CD4-positive, alpha-beta memory T cell (primary cell): ENCODE data around the gene DDX4. TPM values are rescaled to one million over a fixed set of nuclear protein-coding genes. Genes with fewer than 3 reads are reported as not detected.
A peak's percentile ranks its signal among the peaks of the same experiment; 100 is the strongest.
"Not testable (repeated sequence)": the region's sequence is repeated elsewhere in the genome, so short reads cannot be mapped to it uniquely, and the experiment has no call there.

Experiments used
- CTCF ChIA-PET: fragments of 350-600 bp; sonication (Branson Sonifier 250); formaldehyde crosslinking; loops from one replicate; lab custom pipeline; 2021; ENCODE audit warnings: inconsistent platforms; ENCODE audit not compliant: partially characterized antibody; lab: Charles Lee
- POLR2A ChIA-PET: fragments of 350-600 bp; sonication (Branson Sonifier 250); formaldehyde crosslinking; loops from one replicate; lab custom pipeline; 2021; ENCODE audit not compliant: partially characterized antibody; lab: Charles Lee
- DNase-seq, 5 donors: peaks; one replicate each; pipeline versions ENCODE4 v3.0.0 to v3.0.0-alpha.2; 2020 to 2022; ENCODE audit warnings: mixed read lengths in 1 of 5
- H3K27ac ChIP-seq: one replicate; pipeline ENCODE4 v1.7.0; 2013; ENCODE audit warnings: low read depth, low read length
- H3K27me3 ChIP-seq: 2 replicates; pipeline ENCODE4 v1.7.0; 2013; ENCODE audit warnings: mild to moderate bottlenecking, low read length, moderate library complexity; ENCODE audit not compliant: insufficient read depth
- H3K36me3 ChIP-seq: 2 replicates; pipeline ENCODE4 v1.7.0; 2013; ENCODE audit warnings: mild to moderate bottlenecking, low read length, moderate library complexity; ENCODE audit not compliant: insufficient read depth
- H3K4me1 ChIP-seq: 2 replicates; pipeline ENCODE4 v1.7.0; 2013; ENCODE audit warnings: mild to moderate bottlenecking, low read length, moderate library complexity; ENCODE audit not compliant: insufficient read depth
- H3K4me3 ChIP-seq, 2 donors: one replicate each; pipeline ENCODE4 v1.7.0; 2013; ENCODE audit warnings: low read length in 2 of 2, mild to moderate bottlenecking in 1 of 2
- H3K9me3 ChIP-seq, 2 donors: one replicate each; pipeline ENCODE4 v1.7.0; 2013; ENCODE audit warnings: low read length in 2 of 2, control low read depth in 1 of 2; ENCODE audit not compliant: control insufficient read depth in 1 of 2
- H3K27ac Mint-ChIP-seq, 7 donors: one replicate each; pipeline ENCODE4 v1.8.0; 2020 to 2021; ENCODE audit warnings: mixed read lengths in 7 of 7, mild to moderate bottlenecking in 6 of 7, inconsistent platforms in 3 of 7, moderate library complexity in 3 of 7
- H3K27me3 Mint-ChIP-seq, 2 donors: one replicate each; pipeline ENCODE4 v1.8.0; 2020 to 2021; ENCODE audit warnings: mixed read lengths in 2 of 2
- H3K36me3 Mint-ChIP-seq, 2 donors: one replicate each; pipeline ENCODE4 v1.8.0; 2020 to 2021; ENCODE audit warnings: mixed read lengths in 2 of 2, inconsistent platforms in 1 of 2, mild to moderate bottlenecking in 1 of 2
- H3K4me1 Mint-ChIP-seq, 4 donors: one replicate each; pipeline ENCODE4 v1.8.0; 2020 to 2021; ENCODE audit warnings: mixed read lengths in 4 of 4, mild to moderate bottlenecking in 1 of 4
- H3K4me3 Mint-ChIP-seq, 8 donors: one replicate each; pipeline ENCODE4 v1.8.0; 2020 to 2021; ENCODE audit warnings: mixed read lengths in 8 of 8, mild to moderate bottlenecking in 7 of 8, moderate library complexity in 6 of 8, inconsistent platforms in 3 of 8
- H3K9me3 Mint-ChIP-seq, 8 donors: one replicate each; pipeline ENCODE4 v1.8.0; 2020 to 2021; ENCODE audit warnings: mixed read lengths in 8 of 8, mild to moderate bottlenecking in 5 of 8, inconsistent platforms in 3 of 8, moderate library complexity in 1 of 8
- intact Hi-C: fragments of 100-400 bp; cut with micrococcal nuclease; formaldehyde crosslinking; loops from one replicate; pipeline ENCODE4 v1.15.1; 2023
- polyA plus RNA-seq, 2 donors: library from polyadenylated mRNA; unstranded; fragments of 300-500 nt; fragmentation: Illumina TruSeq; gene quantifications; one replicate each; pipeline ENCODE4 v1.2.3, GENCODE V29; 2021
- total RNA-seq, 2 experiments: library from RNA; stranded (reverse); gene quantifications; one replicate each; pipeline ENCODE4 v1.2.3, GENCODE V29; 2021

DDX4 gene
- total and polyA plus RNA-seq, 4 experiments from 2014 or later: not detected

- DNase-seq, CTCF ChIA-PET, H3K4me1 Mint-ChIP-seq, H3K27me3 ChIP-seq, intact Hi-C loops, H3K27ac ChIP-seq, H3K27ac Mint-ChIP-seq, H3K9me3 ChIP-seq, H3K4me1 ChIP-seq, H3K4me3 ChIP-seq, H3K36me3 Mint-ChIP-seq, H3K9me3 Mint-ChIP-seq, H3K4me3 Mint-ChIP-seq, POLR2A ChIA-PET, H3K36me3 ChIP-seq: not testable (repeated sequence)
- H3K27me3 Mint-ChIP-seq: peaks cover 8 to 14% of the 10 kb centered on the region in 2 donors
Measured at GRCh38 chr5:55815939-55816338, 78.1 kb downstream of the DDX4 start.

GRCh38 chr5:55816342-55816741 is 78.5 kb downstream of the DDX4 start:
- Mint-ChIP-seq H3K36me3 (no peaks in the 10 kb centered on the region), H3K4me3 (no peak overlapping the region), H3K4me1 (peaks cover 0 to 5% (median under 1%) of the 10 kb centered on the region in 4 donors), H3K27ac (no peak overlapping the region), H3K9me3 (no peaks in the 10 kb centered on the region), H3K27me3 (peaks cover 12 to 18% of the 10 kb centered on the region in 2 donors)
- no peak overlapping the region for H3K4me3 ChIP-seq
- H3K36me3 ChIP-seq: no peaks in the 10 kb centered on the region
- no peaks in the 10 kb centered on the region for H3K9me3 ChIP-seq
- POLR2A ChIA-PET: no interaction called here
- intact Hi-C loops: no loop called here
- H3K27ac ChIP-seq: no peak overlapping the region
- DNase-seq: no peak
- H3K4me1 ChIP-seq: no peaks in the 10 kb centered on the region
- CTCF ChIA-PET: no interaction called here
- no peaks in the 10 kb centered on the region for H3K27me3 ChIP-seq

- intact Hi-C loops: no loop called here
- POLR2A ChIA-PET: no interaction called here
- Histone ChIP-seq H3K4me3 (no peak overlapping the region), H3K9me3 (no peaks in the 10 kb centered on the region), H3K36me3 (no peaks in the 10 kb centered on the region), H3K27me3 (peaks cover 1% of the 10 kb centered on the region), H3K4me1 (peaks cover 2% of the 10 kb centered on the region), H3K27ac (no peak overlapping the region)
- no peak for DNase-seq
- no peak overlapping the region for H3K27ac Mint-ChIP-seq
- peaks cover 0 to 9% (median 2%) of the 10 kb centered on the region in 4 donors for H3K4me1 Mint-ChIP-seq
- CTCF ChIA-PET: no interaction called here
- H3K9me3 Mint-ChIP-seq: no peaks in the 10 kb centered on the region
- H3K27me3 Mint-ChIP-seq: peaks cover 16 to 24% of the 10 kb centered on the region in 2 donors
- H3K4me3 Mint-ChIP-seq: no peak overlapping the region
- no peaks in the 10 kb centered on the region for H3K36me3 Mint-ChIP-seq
Measured at GRCh38 chr5:55817030-55817429, 79.2 kb downstream of the DDX4 start.

- no peak overlapping the region for H3K4me3 ChIP-seq
- intact Hi-C loops: no loop called here
- Mint-ChIP-seq H3K4me1 (peaks cover 0 to 14% (median 3%) of the 10 kb centered on the region in 4 donors), H3K4me3 (peak overlapping the region in 1 of 8 donors; percentile 12), H3K36me3 (no peaks in the 10 kb centered on the region), H3K27me3 (peaks cover 41 to 42% of the 10 kb centered on the region in 2 donors), H3K27ac (no peak overlapping the region), H3K9me3 (no peaks in the 10 kb centered on the region)
- POLR2A ChIA-PET: no interaction called here
- peaks cover 11% of the 10 kb centered on the region for H3K27me3 ChIP-seq
- no peaks in the 10 kb centered on the region for H3K9me3 ChIP-seq
- no peaks in the 10 kb centered on the region for H3K36me3 ChIP-seq
- no peak for DNase-seq
- H3K4me1 ChIP-seq: peaks cover 5% of the 10 kb centered on the region
- CTCF ChIA-PET: no interaction called here
- H3K27ac ChIP-seq: no peak overlapping the region
Measured at GRCh38 chr5:55820488-55820887, 82.6 kb downstream of the DDX4 start.

- H3K27ac ChIP-seq: no peak overlapping the region
- Mint-ChIP-seq H3K4me3 (peak overlapping the region; percentile 24 to 73 (median 60)), H3K36me3 (no peaks in the 10 kb centered on the region), H3K9me3 (no peaks in the 10 kb centered on the region), H3K27ac (no peak overlapping the region), H3K4me1 (peaks cover 0 to 14% (median 3%) of the 10 kb centered on the region in 4 donors), H3K27me3 (peaks cover 41 to 42% of the 10 kb centered on the region in 2 donors)
- peaks cover 5% of the 10 kb centered on the region for H3K4me1 ChIP-seq
- intact Hi-C loops: no loop called here
- POLR2A ChIA-PET: no interaction called here
- no peaks in the 10 kb centered on the region for H3K9me3 ChIP-seq
- no peaks in the 10 kb centered on the region for H3K36me3 ChIP-seq
- CTCF ChIA-PET: no interaction called here
- peaks cover 11% of the 10 kb centered on the region for H3K27me3 ChIP-seq
- peak overlapping the region in 1 of 2 donors; percentile 12 for H3K4me3 ChIP-seq
- DNase-seq: peak in 3 of 5 donors; percentile 4 to 14 (median 8)
Measured at GRCh38 chr5:55821731-55822512, 84.1 kb downstream of the DDX4 start.

- Mint-ChIP-seq H3K27ac (no peak overlapping the region), H3K27me3 (peaks cover 42 to 45% of the 10 kb centered on the region in 2 donors), H3K9me3 (no peaks in the 10 kb centered on the region), H3K4me1 (peaks cover 0 to 14% (median 3%) of the 10 kb centered on the region in 4 donors), H3K4me3 (no peak overlapping the region), H3K36me3 (no peaks in the 10 kb centered on the region)
- no peak overlapping the region for H3K4me3 ChIP-seq
- H3K36me3 ChIP-seq: no peaks in the 10 kb centered on the region
- intact Hi-C loops: no loop called here
- ChIA-PET POLR2A (no interaction called here), CTCF (no interaction called here)
- DNase-seq: no peak
- H3K27me3 ChIP-seq: peaks cover 11% of the 10 kb centered on the region
- H3K9me3 ChIP-seq: no peaks in the 10 kb centered on the region
- peaks cover 5% of the 10 kb centered on the region for H3K4me1 ChIP-seq
- H3K27ac ChIP-seq: no peak overlapping the region
Measured at GRCh38 chr5:55823151-55823796, 85.4 kb downstream of the DDX4 start.

- no peak overlapping the region for H3K27ac Mint-ChIP-seq
- no peaks in the 10 kb centered on the region for H3K27me3 ChIP-seq
- H3K4me1 Mint-ChIP-seq: no peaks in the 10 kb centered on the region
- no peaks in the 10 kb centered on the region for H3K36me3 ChIP-seq
- peaks cover 0 to 8% (median 2%) of the 10 kb centered on the region in 8 donors for H3K9me3 Mint-ChIP-seq
- H3K4me3 Mint-ChIP-seq: no peak overlapping the region
- H3K27ac ChIP-seq: no peak overlapping the region
- DNase-seq: no peak
- H3K4me1 ChIP-seq: no peaks in the 10 kb centered on the region
- no peak overlapping the region for H3K4me3 ChIP-seq
- CTCF ChIA-PET: no interaction called here
- H3K27me3 Mint-ChIP-seq: peaks cover 3 to 7% of the 10 kb centered on the region in 2 donors
- POLR2A ChIA-PET: no interaction called here
- no peaks in the 10 kb centered on the region for H3K9me3 ChIP-seq
- intact Hi-C loops: no loop called here
- H3K36me3 Mint-ChIP-seq: no peaks in the 10 kb centered on the region
Measured at GRCh38 chr5:55829956-55830355, 92.1 kb downstream of the DDX4 start.
